Neural progenitor cell (in vitro differentiated cells): ENCODE measurements around the gene RGS9. TPM values are rescaled to one million over a fixed set of nuclear protein-coding genes. Genes with fewer than 3 reads are reported as not detected.

Experiments used
- DNase-seq: peaks from one replicate; pipeline ENCODE4 v3.0.0-alpha.2; 2016; ENCODE audit warnings: low spot score
- H2AFZ ChIP-seq: fragments of 200-600 bp; sonication (generic); replicated peaks from 2 replicates; pipeline ENCODE4 v1.6.1; 2016; ENCODE audit warnings: antibody characterized with exemption
- H3F3A ChIP-seq: fragments of 200-600 bp; sonication (generic); 2 replicates; pipeline ENCODE4 v1.6.1; 2016; ENCODE audit warnings: antibody characterized with exemption, low read depth
- H3K27ac ChIP-seq: fragments of 200-600 bp; sonication (generic); 2 replicates; pipeline ENCODE4 v1.5.1; 2016; ENCODE audit warnings: mild to moderate bottlenecking
- H3K27me3 ChIP-seq: fragments of 200-600 bp; sonication (generic); 2 replicates; pipeline ENCODE4 v1.6.1; 2016; ENCODE audit warnings: mild to moderate bottlenecking, moderate library complexity
- H3K36me3 ChIP-seq: fragments of 200-600 bp; sonication (generic); 2 replicates; pipeline ENCODE4 v1.5.1; 2016
- H3K4me1 ChIP-seq: fragments of 200-600 bp; sonication (generic); 2 replicates; pipeline ENCODE4 v1.6.1; 2016; ENCODE audit warnings: mixed run types
- H3K4me2 ChIP-seq: fragments of 200-600 bp; sonication (generic); 2 replicates; pipeline ENCODE4 v1.6.1; 2016
- H3K4me3 ChIP-seq: fragments of 200-600 bp; sonication (generic); 2 replicates; pipeline ENCODE4 v1.5.1; 2016
- H3K79me2 ChIP-seq: fragments of 200-600 bp; sonication (generic); 2 replicates; pipeline ENCODE4 v1.6.1; 2016; ENCODE audit warnings: low read depth
- H3K9ac ChIP-seq: fragments of 200-600 bp; sonication (generic); 2 replicates; pipeline ENCODE4 v1.6.1; 2016
- H3K9me3 ChIP-seq: fragments of 200-600 bp; sonication (generic); 2 replicates; pipeline ENCODE4 v1.5.1; 2016; ENCODE audit warnings: low read depth
- H4K20me1 ChIP-seq: fragments of 200-600 bp; sonication (generic); 2 replicates; pipeline ENCODE4 v1.6.1; 2016; ENCODE audit warnings: low read depth
- H3K27ac Mint-ChIP-seq: 3 replicates; pipeline ENCODE4 v1.8.0; 2021; ENCODE audit warnings: mixed read lengths
- H3K27me3 Mint-ChIP-seq: 2 replicates; pipeline ENCODE4 v1.8.0; 2022; ENCODE audit warnings: low read depth, mild to moderate bottlenecking, inconsistent platforms, moderate library complexity, mixed read lengths; ENCODE audit not compliant: insufficient read depth
- H3K36me3 Mint-ChIP-seq: 3 replicates; pipeline ENCODE4 v1.8.0; 2021; ENCODE audit warnings: mixed read lengths
- H3K4me1 Mint-ChIP-seq: 3 replicates; pipeline ENCODE4 v1.8.0; 2021; ENCODE audit warnings: mixed read lengths
- H3K4me3 Mint-ChIP-seq: 3 replicates; pipeline ENCODE4 v1.8.0; 2021; ENCODE audit warnings: mild to moderate bottlenecking, moderate library complexity, mixed read lengths
- H3K9me3 Mint-ChIP-seq: 3 replicates; pipeline ENCODE4 v1.8.0; 2020; ENCODE audit warnings: mixed read lengths
- CTCF ChIP-seq: fragments of 200-600 bp; sonication (generic); IDR thresholded peaks from 2 replicates; pipeline ENCODE4 v1.5.1; 2017; ENCODE audit warnings: antibody characterized with exemption, mild to moderate bottlenecking
- EZH2 ChIP-seq: fragments of 200-600 bp; sonication (generic); IDR thresholded peaks from 2 replicates; pipeline ENCODE4 v1.6.1; 2017; ENCODE audit warnings: antibody characterized with exemption, mild to moderate bottlenecking, moderate library complexity
- EZH2phosphoT487 ChIP-seq: fragments of 200-600 bp; sonication (generic); IDR thresholded peaks from 2 replicates; pipeline ENCODE4 v1.6.1; 2017; ENCODE audit warnings: antibody characterized with exemption
- total RNA-seq: library from RNA; depleted of rRNA; stranded (reverse); fragments of >200 nt; gene quantifications from 2 replicates; pipeline ENCODE4 v1.2.3, GENCODE V29; 2015; ENCODE audit warnings: low replicate concordance

Gene RGS9
- total RNA-seq, 1 donor from 2014 or later = 7.9 TPM

GRCh38 chr17:65160516-65160915, 23.3 kb downstream of the RGS9 start:
- Histone ChIP-seq H3K27me3 (no peaks in the 10 kb centered on the region), H3K27ac (no peak overlapping the region), H4K20me1 (no peaks in the 10 kb centered on the region), H3K9ac (no peak overlapping the region), H2AFZ (no peak overlapping the region), H3K4me2 (no peak overlapping the region), H3K79me2 (no peaks in the 10 kb centered on the region), H3K4me3 (no peak overlapping the region), H3K36me3 (no peaks in the 10 kb centered on the region), H3K9me3 (no peaks in the 10 kb centered on the region), H3K4me1 (no peaks in the 10 kb centered on the region), H3F3A (no peaks in the 10 kb centered on the region)
- Mint-ChIP-seq H3K4me3 (no peak overlapping the region), H3K27ac (no peak overlapping the region), H3K36me3 (no peaks in the 10 kb centered on the region), H3K9me3 (no peaks in the 10 kb centered on the region), H3K27me3 (peaks cover 11% of the 10 kb centered on the region), H3K4me1 (no peaks in the 10 kb centered on the region)
- no peak for DNase-seq
- TF ChIP-seq EZH2 (no peak), EZH2phosphoT487 (no peak), CTCF (no peak)

GRCh38 chr17:65163990-65164495, 26.9 kb downstream of the RGS9 start:
- H3K27ac Mint-ChIP-seq = no peak overlapping the region
- Histone ChIP-seq H3K4me3 (no peak overlapping the region), H3K4me2 (no peak overlapping the region), H3K9ac (no peak overlapping the region), H3K27me3 (no peaks in the 10 kb centered on the region), H3K36me3 (no peaks in the 10 kb centered on the region), H2AFZ (no peak overlapping the region), H3K27ac (no peak overlapping the region), H3K9me3 (no peaks in the 10 kb centered on the region), H3F3A (no peaks in the 10 kb centered on the region), H3K4me1 (no peaks in the 10 kb centered on the region), H3K79me2 (no peaks in the 10 kb centered on the region), H4K20me1 (no peaks in the 10 kb centered on the region)
- H3K4me3 Mint-ChIP-seq = no peak overlapping the region
- DNase-seq = no peak
- no peaks in the 10 kb centered on the region for H3K9me3 Mint-ChIP-seq
- TF ChIP-seq CTCF = no peak
- no peak for TF ChIP-seq EZH2
- no peak for TF ChIP-seq EZH2phosphoT487
- no peaks in the 10 kb centered on the region for H3K36me3 Mint-ChIP-seq
- H3K27me3 Mint-ChIP-seq = peaks cover 12% of the 10 kb centered on the region
- H3K4me1 Mint-ChIP-seq = peaks cover 10% of the 10 kb centered on the region

- Histone ChIP-seq H2AFZ (no peak overlapping the region), H3F3A (no peaks in the 10 kb centered on the region), H3K27ac (no peak overlapping the region), H3K4me1 (no peaks in the 10 kb centered on the region), H3K27me3 (no peaks in the 10 kb centered on the region), H3K4me3 (no peak overlapping the region), H4K20me1 (no peaks in the 10 kb centered on the region), H3K9me3 (no peaks in the 10 kb centered on the region), H3K36me3 (no peaks in the 10 kb centered on the region), H3K4me2 (no peak overlapping the region), H3K9ac (no peak overlapping the region), H3K79me2 (no peaks in the 10 kb centered on the region)
- Mint-ChIP-seq H3K4me3 (no peak overlapping the region), H3K4me1 (peaks cover 10% of the 10 kb centered on the region), H3K27me3 (peaks cover 9% of the 10 kb centered on the region), H3K9me3 (no peaks in the 10 kb centered on the region), H3K27ac (peak overlapping the region; percentile 68), H3K36me3 (no peaks in the 10 kb centered on the region)
- no peak for DNase-seq
- TF ChIP-seq EZH2phosphoT487 = no peak
Observed at GRCh38 chr17:65166787-65167186, 29.6 kb downstream of the RGS9 start.

- H3K4me3 ChIP-seq = no peak overlapping the region
- Mint-ChIP-seq H3K36me3 (no peaks in the 10 kb centered on the region), H3K27me3 (peaks cover 11% of the 10 kb centered on the region), H3K4me1 (peaks cover 12% of the 10 kb centered on the region), H3K27ac (no peak overlapping the region), H3K4me3 (no peak overlapping the region), H3K9me3 (no peaks in the 10 kb centered on the region)
- no peak overlapping the region for H3K9ac ChIP-seq
- no peaks in the 10 kb centered on the region for H3K4me1 ChIP-seq
- no peak overlapping the region for H3K4me2 ChIP-seq
- no peaks in the 10 kb centered on the region for H3K27me3 ChIP-seq
- no peaks in the 10 kb centered on the region for H3K79me2 ChIP-seq
- DNase-seq = no peak
- H3K27ac ChIP-seq = no peak overlapping the region
- no peaks in the 10 kb centered on the region for H3K36me3 ChIP-seq
- no peaks in the 10 kb centered on the region for H3F3A ChIP-seq
- no peaks in the 10 kb centered on the region for H3K9me3 ChIP-seq
- TF ChIP-seq EZH2 (no peak), CTCF (no peak), EZH2phosphoT487 (no peak)
- no peak overlapping the region for H2AFZ ChIP-seq
- H4K20me1 ChIP-seq = no peaks in the 10 kb centered on the region
Observed at GRCh38 chr17:65167566-65167965, 30.4 kb downstream of the RGS9 start.
